H9 (cell line): Measurements from ENCODE around the gene KATNB1. TPM values are rescaled to one million over a fixed set of nuclear protein-coding genes. Genes with fewer than 3 reads are reported as not detected.

Experiments
- DNase-seq: peaks from one replicate; pipeline ENCODE4 v3.0.0-alpha.2; 2017
- H2AFZ ChIP-seq: one replicate; pipeline ENCODE4 v1.6.1; 2013; ENCODE audit warnings: mild to moderate bottlenecking, low read length, control low read depth, moderate library complexity
- H2AK5ac ChIP-seq: 2 replicates; pipeline ENCODE4 v1.6.1; 2013; ENCODE audit warnings: low read length, control low read depth, mixed read lengths; ENCODE audit not compliant: insufficient read length
- H2BK120ac ChIP-seq: one replicate; pipeline ENCODE4 v1.6.1; 2013; ENCODE audit warnings: low read depth, mild to moderate bottlenecking, low read length, control low read depth, inconsistent platforms; ENCODE audit not compliant: poor library complexity, severe bottlenecking
- H2BK12ac ChIP-seq: 2 replicates; pipeline ENCODE4 v1.6.1; 2013; ENCODE audit warnings: low read length, control low read depth, mixed read lengths, low read depth; ENCODE audit not compliant: insufficient read length
- H2BK15ac ChIP-seq: 2 replicates; pipeline ENCODE4 v1.6.1; 2013; ENCODE audit warnings: low read depth, low read length, control low read depth
- H2BK20ac ChIP-seq: one replicate; pipeline ENCODE4 v1.6.1; 2013; ENCODE audit warnings: low read depth, mild to moderate bottlenecking, low read length, control low read depth, inconsistent platforms; ENCODE audit not compliant: poor library complexity, severe bottlenecking
- H2BK5ac ChIP-seq: 2 replicates; pipeline ENCODE4 v1.6.1; 2013; ENCODE audit warnings: low read length, control low read depth, mixed read lengths; ENCODE audit not compliant: insufficient read length
- H3K14ac ChIP-seq: 2 replicates; pipeline ENCODE4 v1.6.1; 2013; ENCODE audit warnings: low read length, control low read depth; ENCODE audit not compliant: insufficient read depth
- H3K18ac ChIP-seq: 2 replicates; pipeline ENCODE4 v1.6.1; 2013; ENCODE audit warnings: low read depth, mild to moderate bottlenecking, mixed read lengths, low read length, control low read depth; ENCODE audit not compliant: insufficient read length
- H3K23ac ChIP-seq: 2 replicates; pipeline ENCODE4 v1.6.1; 2013; ENCODE audit warnings: low read length, control low read depth, mixed read lengths, low read depth; ENCODE audit not compliant: insufficient read length
- H3K23me2 ChIP-seq: 2 replicates; pipeline ENCODE4 v1.6.1; 2013; ENCODE audit warnings: low read depth, mild to moderate bottlenecking, mixed read lengths, low read length, control low read depth; ENCODE audit not compliant: insufficient read length, poor library complexity, severe bottlenecking
- H3K27ac ChIP-seq: 2 replicates; pipeline ENCODE4 v1.5.1; 2013; ENCODE audit warnings: low read length, control low read depth, mixed read lengths, low read depth; ENCODE audit not compliant: insufficient read length
- H3K27me3 ChIP-seq: 2 replicates; pipeline ENCODE4 v1.6.1; 2013; ENCODE audit warnings: low read length, control low read depth, inconsistent platforms; ENCODE audit not compliant: insufficient read depth
- H3K4ac ChIP-seq: 2 replicates; pipeline ENCODE4 v1.6.1; 2013; ENCODE audit warnings: low read depth, mild to moderate bottlenecking, control low read depth, inconsistent platforms, low read length, moderate library complexity
- H3K4me1 ChIP-seq: 2 replicates; pipeline ENCODE4 v1.6.1; 2013; ENCODE audit warnings: low read length, control low read depth, inconsistent platforms; ENCODE audit not compliant: insufficient read depth
- H3K4me2 ChIP-seq: 2 replicates; pipeline ENCODE4 v1.6.1; 2013; ENCODE audit warnings: low read length, control low read depth, mixed read lengths; ENCODE audit not compliant: insufficient read length, insufficient read depth
- H3K56ac ChIP-seq: 2 replicates; pipeline ENCODE4 v1.6.1; 2013; ENCODE audit warnings: low read depth, mild to moderate bottlenecking, mixed read lengths, low read length, control low read depth; ENCODE audit not compliant: insufficient read length
- H3K79me1 ChIP-seq: 2 replicates; pipeline ENCODE4 v1.6.1; 2013; ENCODE audit warnings: low read depth, mild to moderate bottlenecking, moderate library complexity, low read length, control low read depth, inconsistent platforms; ENCODE audit not compliant: insufficient read depth, poor library complexity, severe bottlenecking
- H3K79me2 ChIP-seq: 2 replicates; pipeline ENCODE4 v1.6.1; 2013; ENCODE audit warnings: low read length, control low read depth, inconsistent platforms; ENCODE audit not compliant: insufficient read depth
- H3K9ac ChIP-seq: 2 replicates; pipeline ENCODE4 v1.6.1; 2013; ENCODE audit warnings: low read length, control low read depth, mixed read lengths; ENCODE audit not compliant: insufficient read length; ENCODE audit errors: extremely low read depth
- H3K9me3 ChIP-seq: one replicate; pipeline ENCODE4 v1.6.1; 2013; ENCODE audit warnings: low read depth, low read length, inconsistent platforms; ENCODE audit not compliant: control insufficient read depth
- H3T11ph ChIP-seq: one replicate; pipeline ENCODE4 v1.6.1; 2013; ENCODE audit warnings: mild to moderate bottlenecking, low read length, control low read depth, inconsistent platforms
- H4K20me1 ChIP-seq: one replicate; pipeline ENCODE4 v1.6.1; 2013; ENCODE audit not compliant: control insufficient read depth, insufficient read length, insufficient read depth
- H4K5ac ChIP-seq: 2 replicates; pipeline ENCODE4 v1.6.1; 2013; ENCODE audit warnings: low read depth, mild to moderate bottlenecking, mixed read lengths, low read length, control low read depth; ENCODE audit not compliant: insufficient read length
- H4K8ac ChIP-seq: replicated peaks from 2 replicates; pipeline ENCODE4 v1.6.1; 2013; ENCODE audit warnings: low read length, control low read depth, mixed read lengths, low read depth; ENCODE audit not compliant: insufficient read length
- H4K91ac ChIP-seq: 2 replicates; pipeline ENCODE4 v1.6.1; 2013; ENCODE audit warnings: low read depth, mild to moderate bottlenecking, moderate library complexity, mixed read lengths, low read length, control low read depth; ENCODE audit not compliant: insufficient read length
- H3K27ac Mint-ChIP-seq, 3 experiments: 2 replicates in 2 of 3; 3 replicates in 1 of 3; pipeline ENCODE4 v1.8.0; 2020 to 2021; ENCODE audit warnings: mixed read lengths in 3 of 3, mild to moderate bottlenecking in 1 of 3, moderate library complexity in 1 of 3
- H3K27me3 Mint-ChIP-seq: 2 replicates; pipeline ENCODE4 v1.8.0; 2021; ENCODE audit warnings: low read depth, mild to moderate bottlenecking, moderate library complexity, mixed read lengths
- H3K36me3 Mint-ChIP-seq, 3 experiments: 2 replicates in 2 of 3; 3 replicates in 1 of 3; pipeline ENCODE4 v1.8.0; 2020 to 2021; ENCODE audit warnings: low read depth in 3 of 3, mixed read lengths in 3 of 3; ENCODE audit not compliant: insufficient read depth in 1 of 3
- H3K4me1 Mint-ChIP-seq, 2 experiments: 2 replicates each; pipeline ENCODE4 v1.8.0; 2020; ENCODE audit warnings: mixed read lengths in 2 of 2
- H3K4me3 Mint-ChIP-seq, 2 experiments: 2 replicates in 1 of 2; 3 replicates in 1 of 2; pipeline ENCODE4 v1.8.0; 2020 to 2021; ENCODE audit warnings: mild to moderate bottlenecking in 2 of 2, mixed read lengths in 2 of 2, moderate library complexity in 1 of 2
- H3K9me3 Mint-ChIP-seq, 2 experiments: 2 replicates in 1 of 2; 3 replicates in 1 of 2; pipeline ENCODE4 v1.8.0; 2020; ENCODE audit warnings: mild to moderate bottlenecking in 2 of 2, mixed read lengths in 2 of 2, moderate library complexity in 1 of 2
- WGBS: extraction: QIAGEN DNeasy Blood & Tissue Kit; methylation state at CpG from one replicate; pipeline ENCODE4 v1.1.7; 2013; ENCODE audit warnings: missing lambda C conversion rate, low lambda C conversion rate, mixed read lengths; ENCODE audit not compliant: insufficient read length; ENCODE audit errors: extremely low coverage; 5-methylcytosine and 5-hydroxymethylcytosine counted together
- total RNA-seq: library from RNA; stranded (reverse); gene quantifications from 2 replicates; pipeline ENCODE4 v1.2.1, GENCODE V29; 2021
- TF ChIP-seq, protein P1 (sequence below): fragments of 200-600 bp; sonication (generic); conservative IDR thresholded peaks from 3 replicates; pipeline ENCODE4 v1.8.0; 2021; ENCODE audit warnings: antibody characterized with exemption, mild to moderate bottlenecking

The KATNB1 gene
- total RNA-seq, 1 experiment from 2014 or later, result 29.9 TPM

- Histone ChIP-seq H2BK12ac (no peak overlapping the region), H3K4me2 (no peak overlapping the region), H2BK15ac (no peak overlapping the region), H3K4me1 (no peaks in the 10 kb centered on the region), H4K5ac (no peak overlapping the region), H3T11ph (no peak overlapping the region), H2BK120ac (no peak overlapping the region), H3K56ac (no peak overlapping the region), H2BK5ac (no peak overlapping the region), H3K23me2 (no peaks in the 10 kb centered on the region), H2AK5ac (no peak overlapping the region), H3K27me3 (no peaks in the 10 kb centered on the region), H3K18ac (no peak overlapping the region), H3K4ac (no peak overlapping the region), H3K23ac (no peak overlapping the region), H4K20me1 (no peaks in the 10 kb centered on the region), H3K79me1 (no peaks in the 10 kb centered on the region), H2BK20ac (no peak overlapping the region), H3K9ac (no peak overlapping the region), H2AFZ (no peak overlapping the region), H4K91ac (no peak overlapping the region), H3K9me3 (no peaks in the 10 kb centered on the region), H3K14ac (no peak overlapping the region; the same call in 1 of the 2 replicates), H3K27ac (no peak overlapping the region), H3K79me2 (no peaks in the 10 kb centered on the region), H4K8ac (no peak overlapping the region)
- Mint-ChIP-seq H3K36me3 (no peaks in the 10 kb centered on the region), H3K4me1 (peaks cover 3 to 12% of the 10 kb centered on the region in 2 experiments), H3K4me3 (no peak overlapping the region), H3K27ac (no peak overlapping the region; a peak in 1 of 7 replicates), H3K9me3 (no peaks in the 10 kb centered on the region), H3K27me3 (peaks cover 3% of the 10 kb centered on the region)
- no peak for DNase-seq
- WGBS, result no CpG with 5 or more reads among the region's 16 CpGs
- TF ChIP-seq, protein P1, sequence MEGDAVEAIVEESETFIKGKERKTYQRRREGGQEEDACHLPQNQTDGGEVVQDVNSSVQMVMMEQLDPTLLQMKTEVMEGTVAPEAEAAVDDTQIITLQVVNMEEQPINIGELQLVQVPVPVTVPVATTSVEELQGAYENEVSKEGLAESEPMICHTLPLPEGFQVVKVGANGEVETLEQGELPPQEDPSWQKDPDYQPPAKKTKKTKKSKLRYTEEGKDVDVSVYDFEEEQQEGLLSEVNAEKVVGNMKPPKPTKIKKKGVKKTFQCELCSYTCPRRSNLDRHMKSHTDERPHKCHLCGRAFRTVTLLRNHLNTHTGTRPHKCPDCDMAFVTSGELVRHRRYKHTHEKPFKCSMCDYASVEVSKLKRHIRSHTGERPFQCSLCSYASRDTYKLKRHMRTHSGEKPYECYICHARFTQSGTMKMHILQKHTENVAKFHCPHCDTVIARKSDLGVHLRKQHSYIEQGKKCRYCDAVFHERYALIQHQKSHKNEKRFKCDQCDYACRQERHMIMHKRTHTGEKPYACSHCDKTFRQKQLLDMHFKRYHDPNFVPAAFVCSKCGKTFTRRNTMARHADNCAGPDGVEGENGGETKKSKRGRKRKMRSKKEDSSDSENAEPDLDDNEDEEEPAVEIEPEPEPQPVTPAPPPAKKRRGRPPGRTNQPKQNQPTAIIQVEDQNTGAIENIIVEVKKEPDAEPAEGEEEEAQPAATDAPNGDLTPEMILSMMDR, result no peak
Measured at GRCh38 chr16:57698812-57699405, 36.7 kb upstream of the KATNB1 start.
